ENCODE data around the gene PON3.

PON3 gene

GRCh38 chr7:95335093-95335492 lies 61.1 kb downstream of the PON3 start:
- DNase-seq = no peak

DNA sequence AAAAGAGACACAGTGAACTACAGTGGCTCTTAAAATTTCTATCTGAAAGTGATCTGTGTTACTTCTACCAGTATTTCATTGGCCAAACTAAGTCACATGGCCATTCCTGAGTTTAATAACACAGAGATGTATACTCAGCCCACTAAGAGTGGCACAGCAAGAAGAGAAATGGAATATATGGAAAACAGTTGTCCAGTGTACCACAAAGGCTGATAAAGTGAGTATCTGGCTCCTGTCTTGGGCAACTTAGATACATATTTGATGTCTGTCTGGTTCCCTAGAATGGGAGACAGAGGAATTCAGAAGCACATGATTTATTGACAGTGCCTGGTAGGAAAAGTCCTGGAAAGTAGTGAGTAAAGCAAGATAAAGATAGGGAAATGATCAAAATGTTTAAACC lies 61.7 kb downstream of the PON3 start:
- DNase-seq = no peak

- peak; percentile 5 for DNase-seq
Measured at GRCh38 chr7:95330961-95331337, 65.2 kb downstream of the PON3 start.

- DNase-seq = peak; percentile 49
Measured at GRCh38 chr7:95330204-95330960, 65.8 kb downstream of the PON3 start.

GRCh38 chr7:95327356-95327755 lies 68.8 kb downstream of the PON3 start:
- DNase-seq = no peak

- DNase-seq = no peak
Measured at GRCh38 chr7:95324431-95324830, 71.7 kb downstream of the PON3 start, which contains the start of gene PON1. PON1 (minus strand) TSS chr7:95324532; CDS start chr7:95324475, 57 bp downstream.

DNA sequence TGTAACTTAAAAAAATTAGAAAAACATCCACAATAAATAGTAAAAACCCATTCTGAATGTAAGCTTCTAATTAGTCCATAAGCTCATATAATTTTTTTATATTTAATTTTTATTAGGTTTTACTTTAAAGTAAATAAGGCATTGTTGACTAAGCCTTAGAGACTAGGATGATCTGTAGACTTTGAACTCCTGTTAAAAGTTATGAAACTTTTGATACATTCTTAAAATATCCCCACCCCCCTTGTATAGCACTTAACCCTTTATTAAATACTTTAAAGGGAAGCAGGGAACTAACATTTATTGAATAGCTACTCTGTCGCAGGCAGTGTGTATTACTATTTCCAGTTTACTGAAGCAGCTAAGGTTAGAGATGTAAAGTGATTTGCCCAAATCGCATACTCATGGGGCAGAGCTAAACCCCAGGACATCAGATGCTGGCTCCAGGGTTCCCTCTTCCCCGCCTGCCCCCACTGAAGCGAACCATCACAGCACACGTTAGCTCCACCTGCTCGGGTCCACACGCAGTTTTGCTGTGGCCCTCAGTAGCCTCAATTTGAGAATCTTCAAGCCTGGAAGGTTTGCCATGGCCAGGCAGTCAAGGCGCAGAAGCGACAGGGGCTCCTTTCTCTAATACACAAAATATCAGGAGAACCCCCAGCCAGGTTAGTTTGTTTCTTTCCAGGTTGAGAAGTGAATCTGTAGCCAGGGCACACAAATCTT lies 72.6 kb downstream of the PON3 start:
- DNase-seq = no peak

GRCh38 chr7:95322854-95323253 lies 73.3 kb downstream of the PON3 start:
- DNase-seq = no peak

GRCh38 chr7:95322396-95322795 lies 73.8 kb downstream of the PON3 start:
- no peak for DNase-seq

GRCh38 chr7:95321720-95322119 lies 74.5 kb downstream of the PON3 start:
- no peak for DNase-seq

- no peak for DNase-seq
Measured at GRCh38 chr7:95320651-95321050, 75.5 kb downstream of the PON3 start.

GRCh38 chr7:95319570-95319969 lies 76.6 kb downstream of the PON3 start:
- DNase-seq = no peak

DNA sequence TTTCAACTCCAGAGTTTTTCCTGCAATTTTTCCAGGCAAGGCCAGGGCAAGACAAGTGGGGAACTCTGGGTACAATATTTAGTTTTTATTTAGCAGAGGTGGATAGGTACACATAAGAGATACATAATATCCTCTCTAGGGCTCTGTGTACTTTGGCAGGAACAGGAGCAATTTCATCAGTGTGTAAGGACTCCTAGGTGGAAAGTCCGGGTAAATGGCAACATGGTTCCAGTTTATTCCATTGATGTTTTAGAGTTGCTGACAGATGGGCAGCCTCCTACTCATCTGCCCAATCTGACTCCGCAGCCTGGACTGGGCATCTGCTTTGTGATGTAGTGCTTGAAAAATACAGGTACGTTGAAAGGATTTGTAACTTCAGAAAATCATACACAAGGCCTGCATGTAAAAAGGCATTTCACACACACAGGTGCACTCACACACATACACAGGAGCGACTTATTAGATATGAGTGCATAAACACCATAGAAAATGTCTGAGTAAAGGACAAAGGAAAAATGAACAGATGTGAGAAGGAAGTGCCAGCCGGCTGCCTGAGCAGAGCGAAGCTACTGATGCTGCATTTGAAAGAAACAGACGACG lies 77.6 kb downstream of the PON3 start:
- DNase-seq = no peak

- DNase-seq = no peak
Measured at GRCh38 chr7:95317966-95318365, 78.2 kb downstream of the PON3 start.

DNA sequence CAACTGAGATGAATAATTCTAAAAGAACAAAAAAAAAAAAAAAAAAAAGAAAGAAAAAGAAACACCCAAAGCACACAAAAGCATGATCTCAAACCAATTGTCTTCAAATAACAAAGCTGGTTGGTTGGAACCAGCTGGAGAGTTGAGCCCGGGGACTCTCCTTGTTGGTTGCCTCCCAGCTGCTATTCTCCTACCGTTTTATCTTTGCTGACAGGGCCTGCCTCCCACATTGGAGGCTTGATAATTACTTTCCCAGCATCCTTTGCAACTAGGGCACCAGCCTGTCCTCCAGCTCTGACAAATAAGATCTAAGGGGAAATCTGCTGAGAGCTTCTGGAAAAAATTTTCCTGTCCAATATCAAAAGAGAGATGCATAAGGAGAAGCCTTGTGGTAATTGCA lies 78.6 kb downstream of the PON3 start:
- DNase-seq = no peak

- DNase-seq = no peak
Measured at GRCh38 chr7:95316588-95316987, 79.6 kb downstream of the PON3 start.

GRCh38 chr7:95312561-95312960 lies 83.6 kb downstream of the PON3 start:
- no peak for DNase-seq

- no peak for DNase-seq
Measured at GRCh38 chr7:95311389-95311788, 84.8 kb downstream of the PON3 start.

DNA sequence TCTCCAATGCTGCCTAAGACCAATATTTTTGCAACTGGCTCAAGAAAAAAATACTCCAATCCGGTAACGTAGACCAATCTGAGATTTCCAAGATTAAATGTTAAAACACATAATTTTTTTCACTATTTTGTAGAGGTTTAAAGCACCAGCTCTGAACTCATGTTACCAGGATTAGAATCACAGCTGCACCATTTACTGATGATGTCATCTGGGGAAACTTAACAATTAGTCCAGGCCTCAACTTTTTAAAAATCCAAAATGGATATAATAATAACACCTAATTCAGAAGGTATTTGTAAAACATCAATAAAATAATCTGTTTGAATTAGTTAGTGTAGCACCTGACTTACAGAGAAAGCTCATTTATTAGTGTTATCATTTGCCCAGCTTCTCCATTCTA lies 86.2 kb downstream of the PON3 start:
- no peak for DNase-seq

All from CD4-positive, alpha-beta T cell treated with Interleukin-17A for 1 hour (primary cell).